Fibroblast of lung (primary cell): ENCODE results near the gene NPHS2.

Source experiments
- EZH2 ChIP-seq: IDR thresholded peaks from 2 replicates; pipeline ENCODE4 v1.5.1; 2012; ENCODE audit warnings: low read length, control low read depth, mild to moderate bottlenecking; ENCODE audit errors: missing control alignments
- TF ChIP-seq, protein P1 (sequence below), 2 donors: IDR thresholded peaks in 1 of 2; conservative IDR thresholded peaks in 1 of 2; 1 replicate in 1 of 2; 2 replicates in 1 of 2; pipeline ENCODE4 v1.5.1; 2011 to 2012; ENCODE audit warnings: low read length in 2 of 2, control low read depth in 1 of 2, inconsistent platforms in 1 of 2, low read depth in 1 of 2, mild to moderate bottlenecking in 1 of 2

GRCh38 chr1:179588425-179589024 lies 12.8 kb upstream of the NPHS2 start:
- TF ChIP-seq, protein P1, sequence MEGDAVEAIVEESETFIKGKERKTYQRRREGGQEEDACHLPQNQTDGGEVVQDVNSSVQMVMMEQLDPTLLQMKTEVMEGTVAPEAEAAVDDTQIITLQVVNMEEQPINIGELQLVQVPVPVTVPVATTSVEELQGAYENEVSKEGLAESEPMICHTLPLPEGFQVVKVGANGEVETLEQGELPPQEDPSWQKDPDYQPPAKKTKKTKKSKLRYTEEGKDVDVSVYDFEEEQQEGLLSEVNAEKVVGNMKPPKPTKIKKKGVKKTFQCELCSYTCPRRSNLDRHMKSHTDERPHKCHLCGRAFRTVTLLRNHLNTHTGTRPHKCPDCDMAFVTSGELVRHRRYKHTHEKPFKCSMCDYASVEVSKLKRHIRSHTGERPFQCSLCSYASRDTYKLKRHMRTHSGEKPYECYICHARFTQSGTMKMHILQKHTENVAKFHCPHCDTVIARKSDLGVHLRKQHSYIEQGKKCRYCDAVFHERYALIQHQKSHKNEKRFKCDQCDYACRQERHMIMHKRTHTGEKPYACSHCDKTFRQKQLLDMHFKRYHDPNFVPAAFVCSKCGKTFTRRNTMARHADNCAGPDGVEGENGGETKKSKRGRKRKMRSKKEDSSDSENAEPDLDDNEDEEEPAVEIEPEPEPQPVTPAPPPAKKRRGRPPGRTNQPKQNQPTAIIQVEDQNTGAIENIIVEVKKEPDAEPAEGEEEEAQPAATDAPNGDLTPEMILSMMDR (conservative IDR thresholded peaks at IDR 0.05 in 1 of 2, IDR thresholded peaks at IDR 0.05 in 1 of 2; ENCODE audit: low read depth in 1 of 2, low read length in 2 of 2): no peak
- TF ChIP-seq EZH2: no peak
